GM21825 (cell line): ENCODE measurements around the gene GATAD2A.

ENCODE experiments used
- ATAC-seq: cut with Tn5 transposase; IDR thresholded peaks from one replicate; pipeline ENCODE4 v1.9.1; 2021; ENCODE audit warnings: mild to moderate bottlenecking, moderate library complexity; ENCODE audit not compliant: unreplicated experiment

Gene GATAD2A

DNA sequence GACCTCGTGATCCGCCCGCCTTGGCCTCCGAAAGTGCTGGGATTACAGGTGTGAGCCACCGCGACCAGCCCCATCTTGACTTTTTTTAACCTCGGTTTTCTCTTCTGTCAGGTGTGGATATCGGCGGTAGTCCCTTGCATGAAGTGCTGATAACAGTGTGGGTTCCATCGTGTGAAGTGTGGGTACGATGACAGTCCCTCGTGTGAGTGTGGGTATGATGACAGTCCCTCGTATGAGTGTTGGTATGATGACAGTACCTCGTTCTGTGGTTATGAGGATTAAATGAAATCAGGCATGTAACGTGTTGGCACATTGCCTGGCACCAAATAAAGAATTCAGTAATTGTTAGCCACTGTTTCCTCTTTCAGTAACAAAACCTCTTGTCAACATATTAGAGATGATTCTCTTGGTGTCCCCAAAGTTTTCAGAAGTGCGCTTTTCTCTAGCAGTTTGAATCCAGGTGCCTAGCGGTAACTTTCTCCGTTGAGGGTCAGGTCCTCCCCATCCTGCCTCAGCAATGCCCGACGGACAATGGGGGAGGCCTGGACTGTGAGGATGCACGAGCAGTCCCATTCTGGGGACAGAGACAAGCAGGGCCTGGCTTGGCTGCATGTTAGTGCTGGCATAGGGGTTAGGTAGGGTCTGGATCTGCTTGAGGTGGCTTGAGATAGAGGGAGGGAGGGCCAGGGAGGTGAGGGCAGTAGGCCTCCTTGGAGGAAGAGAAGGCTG is 15.3 kb downstream of the GATAD2A start:
- no peak for ATAC-seq

DNA sequence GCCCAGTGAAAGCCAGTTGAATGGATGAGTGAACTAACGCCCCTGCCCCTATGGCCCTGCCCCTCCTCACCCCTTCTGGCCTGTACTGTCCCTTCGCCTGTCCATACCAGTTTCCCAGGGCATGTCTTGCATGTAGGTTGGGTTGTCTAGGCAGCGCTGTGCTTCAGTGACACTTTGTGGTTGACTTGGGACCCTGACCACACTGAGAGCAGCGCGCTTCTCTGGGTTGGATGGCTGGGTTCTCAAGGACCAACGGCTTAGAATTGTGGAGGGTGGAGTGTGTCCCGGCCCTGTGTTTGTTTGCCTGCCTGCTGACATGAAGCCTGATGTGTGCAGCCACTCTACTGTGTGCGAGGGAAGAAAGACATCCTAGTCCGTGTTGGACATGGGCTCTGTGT is 15.8 kb downstream of the GATAD2A start:
- no peak for ATAC-seq

DNA sequence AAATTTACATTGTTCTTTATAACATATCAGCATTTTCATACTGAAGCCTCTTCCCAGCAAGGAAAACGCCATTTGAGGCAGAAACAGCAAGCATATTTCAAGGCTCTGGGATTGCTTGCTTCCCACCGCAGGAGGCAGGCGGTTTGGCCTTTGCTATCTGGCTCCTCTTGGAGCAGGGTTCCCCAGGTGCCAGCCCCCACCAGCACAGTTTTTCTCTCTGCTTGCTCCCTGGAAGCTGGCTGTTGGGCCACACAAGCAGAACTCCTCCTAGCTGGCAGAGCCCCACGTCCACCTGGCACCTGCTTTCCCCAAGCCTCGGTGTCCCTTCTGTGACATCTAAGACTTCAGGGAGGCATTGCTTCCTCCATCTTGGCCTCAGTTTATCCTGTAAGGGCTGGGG is 16.7 kb downstream of the GATAD2A start:
- ATAC-seq, result no peak

DNA sequence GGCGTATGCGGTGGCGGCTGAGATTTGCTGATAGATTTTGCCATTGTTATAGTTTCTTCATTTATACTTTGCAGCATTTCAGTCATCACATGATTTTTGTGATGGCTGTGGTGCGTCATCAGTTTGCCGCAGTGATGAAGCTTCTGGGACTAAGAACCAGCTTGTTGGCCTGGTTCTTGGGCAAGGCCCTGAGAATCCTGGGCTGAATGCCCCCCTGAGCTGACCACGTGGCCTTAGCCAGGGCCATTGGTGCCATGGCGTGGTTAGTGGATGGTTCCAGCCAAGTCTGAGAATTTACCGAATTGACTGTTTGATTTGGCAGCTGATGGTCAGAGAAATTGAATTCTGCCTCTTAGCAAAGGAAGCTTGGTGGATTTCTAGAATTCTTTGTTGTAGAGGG is 17.8 kb downstream of the GATAD2A start:
- no peak for ATAC-seq

DNA sequence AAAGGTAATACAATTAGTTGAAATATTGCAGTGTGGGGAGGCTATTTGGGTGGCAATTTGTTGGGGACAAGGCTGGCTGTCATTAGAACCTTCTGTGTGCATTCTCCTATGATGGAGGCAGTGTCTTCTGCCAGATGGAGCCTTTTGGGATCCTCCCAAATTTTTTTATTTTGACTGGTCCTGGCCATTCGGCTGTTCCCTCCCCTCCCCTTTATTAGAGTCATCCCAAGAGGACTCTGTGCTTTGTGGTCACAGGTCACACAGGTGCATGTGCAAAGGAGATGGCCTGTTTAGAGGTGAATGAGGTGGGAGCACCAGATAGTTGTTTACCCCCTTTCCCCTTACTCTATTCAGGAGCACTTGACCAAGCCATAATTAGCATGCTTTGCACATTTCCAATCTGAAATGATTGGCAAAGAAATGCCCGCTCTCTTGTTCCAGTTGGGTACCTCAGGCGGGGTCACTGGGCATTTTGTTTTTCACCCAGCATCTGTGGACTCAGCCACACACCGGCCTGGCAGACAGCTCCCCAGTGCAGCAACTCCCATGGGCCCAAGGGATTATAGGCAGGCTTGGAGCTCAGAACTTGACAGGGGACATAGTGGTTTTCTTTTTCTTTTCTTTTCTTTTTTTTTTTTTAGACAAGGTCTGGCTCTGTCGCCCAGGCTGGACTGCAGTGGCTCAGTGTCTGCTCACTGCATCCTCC is 19.8 kb downstream of the GATAD2A start:
- no peak for ATAC-seq

DNA sequence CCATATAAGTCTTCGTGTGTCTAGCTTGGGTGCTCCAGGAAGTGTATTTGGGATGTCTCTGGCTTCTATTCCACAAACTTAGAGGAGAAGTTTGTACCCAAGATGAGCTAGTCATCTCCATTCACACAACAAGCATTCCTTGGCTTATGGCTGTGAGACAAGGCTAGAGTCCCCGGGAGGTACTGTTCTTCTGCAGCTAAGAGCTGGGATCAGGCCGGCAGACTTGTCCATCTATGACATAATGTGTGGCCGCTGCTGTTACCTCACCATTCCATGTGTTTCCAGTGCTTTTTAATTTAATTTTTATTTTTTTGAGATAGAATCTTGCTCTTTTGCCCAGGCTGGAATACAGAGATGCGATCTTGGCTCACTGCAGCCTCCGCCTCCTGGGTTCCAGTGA is 20.7 kb downstream of the GATAD2A start:
- ATAC-seq, result no peak

DNA sequence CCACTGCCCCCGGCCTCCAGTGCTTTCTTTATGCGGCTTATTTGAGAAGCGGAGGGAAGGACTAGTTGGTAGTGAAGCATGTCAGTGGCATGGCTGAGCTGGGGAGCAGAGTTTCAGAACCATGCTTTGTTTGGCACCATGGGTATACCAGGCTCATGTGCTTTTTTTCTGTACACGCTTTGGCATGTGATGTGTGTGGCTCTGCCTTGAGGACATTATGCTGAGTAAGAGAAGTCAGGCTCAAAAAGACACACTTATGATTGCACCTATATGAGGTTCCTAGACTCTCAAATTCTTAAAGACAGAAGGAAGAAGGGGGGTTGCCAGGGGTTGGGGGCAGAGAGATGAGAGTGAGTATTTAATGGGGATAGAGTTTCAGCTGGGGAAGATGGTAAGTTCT is 21.3 kb downstream of the GATAD2A start:
- ATAC-seq, result no peak

DNA sequence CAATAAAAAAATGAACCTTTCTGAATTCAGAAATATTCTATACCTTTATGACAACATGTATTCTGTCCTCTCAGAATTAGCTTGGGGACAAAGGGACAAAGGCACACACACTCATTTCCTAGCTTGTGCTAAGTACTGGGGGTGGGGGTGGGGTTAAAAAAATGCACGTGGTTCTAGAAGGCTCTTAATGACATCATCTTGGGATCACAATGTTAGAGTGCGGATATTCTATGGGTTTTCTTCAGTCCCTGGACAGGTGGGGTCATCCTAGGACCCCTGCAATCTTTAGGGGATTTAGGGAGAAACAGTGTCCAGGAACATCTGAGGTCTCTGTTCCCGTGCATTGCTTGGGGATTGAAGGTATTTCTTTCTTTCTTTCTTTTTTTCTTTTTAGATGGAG is 21.8 kb downstream of the GATAD2A start:
- ATAC-seq, result no peak

DNA sequence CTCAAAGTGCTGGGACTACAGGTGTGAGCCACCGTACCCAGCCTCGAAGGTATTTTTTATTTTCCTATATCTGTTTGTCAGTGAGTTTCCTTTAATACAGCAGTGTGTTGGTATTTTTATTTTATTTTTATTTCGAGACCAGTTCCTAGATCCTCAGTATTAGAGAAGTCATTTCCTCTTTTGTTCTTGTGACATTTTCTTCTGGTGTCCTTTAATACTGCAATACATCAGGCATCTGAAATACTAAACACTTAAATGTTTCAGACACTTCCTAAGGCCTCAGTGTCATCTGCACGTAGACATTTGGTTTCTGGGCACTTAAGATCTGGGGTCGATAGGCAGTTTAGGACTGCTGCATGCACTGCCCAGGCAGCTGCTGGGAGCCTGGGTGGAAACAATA is 22.5 kb downstream of the GATAD2A start:
- no peak for ATAC-seq

DNA sequence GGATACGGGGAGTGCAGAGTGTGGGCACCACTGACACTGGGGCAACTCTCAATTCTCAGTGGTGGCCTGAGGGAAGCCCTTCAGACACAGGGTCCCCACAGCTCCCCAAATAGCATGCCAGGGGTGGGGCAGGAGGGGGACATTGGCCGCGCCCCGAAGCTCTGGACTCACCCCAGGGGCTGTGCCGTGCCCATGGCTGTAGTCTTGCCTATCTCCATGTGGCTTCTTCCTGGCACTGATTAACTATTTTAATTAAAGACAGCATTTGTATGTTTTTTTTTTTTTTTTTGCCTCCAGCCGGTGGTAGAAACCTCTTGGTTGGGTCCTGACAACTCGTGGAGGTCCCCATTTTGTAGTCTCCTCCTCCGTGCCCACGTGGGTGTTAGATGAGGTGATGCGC is 23.3 kb downstream of the GATAD2A start:
- no peak for ATAC-seq

DNA sequence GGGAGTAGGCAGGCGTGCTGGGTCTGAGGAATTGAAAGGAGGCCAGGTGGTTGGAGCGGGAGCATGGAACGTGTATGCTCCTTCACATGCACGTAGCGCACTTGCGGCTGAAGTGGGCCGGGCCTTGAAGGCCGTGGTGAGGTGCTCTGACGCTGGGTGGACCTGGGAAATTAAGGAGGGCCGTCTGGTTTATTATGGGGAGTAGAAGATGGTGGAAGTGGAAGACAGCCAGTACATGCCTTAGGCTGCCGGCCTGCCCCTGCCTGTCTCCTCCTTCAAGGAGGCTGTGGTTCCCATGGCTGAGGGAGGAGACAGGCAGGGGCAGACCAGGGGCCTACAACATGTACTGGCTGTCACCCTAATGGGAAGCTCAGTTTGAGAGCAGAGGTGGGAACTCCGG is 23.9 kb downstream of the GATAD2A start:
- no peak for ATAC-seq

DNA sequence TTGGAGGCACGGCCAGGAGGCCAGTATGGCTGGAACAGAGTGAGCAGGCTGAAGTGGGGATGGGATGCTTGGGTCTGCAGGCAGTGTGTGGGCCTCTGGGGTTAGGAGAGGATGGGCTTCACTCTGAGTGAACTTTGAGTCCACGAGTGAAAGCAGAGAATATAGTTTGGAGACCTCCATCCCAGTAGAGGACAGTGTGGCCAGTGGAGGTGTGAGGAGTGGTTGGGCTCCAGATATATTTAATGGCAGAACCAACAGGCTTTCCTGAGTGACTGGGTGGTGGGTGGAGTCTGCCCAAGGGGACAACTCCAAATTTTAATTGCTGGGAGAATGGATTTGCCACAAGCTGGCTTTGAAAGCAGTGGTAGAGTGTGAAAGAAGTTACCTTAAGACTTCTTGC is 27.3 kb downstream of the GATAD2A start:
- no peak for ATAC-seq

DNA sequence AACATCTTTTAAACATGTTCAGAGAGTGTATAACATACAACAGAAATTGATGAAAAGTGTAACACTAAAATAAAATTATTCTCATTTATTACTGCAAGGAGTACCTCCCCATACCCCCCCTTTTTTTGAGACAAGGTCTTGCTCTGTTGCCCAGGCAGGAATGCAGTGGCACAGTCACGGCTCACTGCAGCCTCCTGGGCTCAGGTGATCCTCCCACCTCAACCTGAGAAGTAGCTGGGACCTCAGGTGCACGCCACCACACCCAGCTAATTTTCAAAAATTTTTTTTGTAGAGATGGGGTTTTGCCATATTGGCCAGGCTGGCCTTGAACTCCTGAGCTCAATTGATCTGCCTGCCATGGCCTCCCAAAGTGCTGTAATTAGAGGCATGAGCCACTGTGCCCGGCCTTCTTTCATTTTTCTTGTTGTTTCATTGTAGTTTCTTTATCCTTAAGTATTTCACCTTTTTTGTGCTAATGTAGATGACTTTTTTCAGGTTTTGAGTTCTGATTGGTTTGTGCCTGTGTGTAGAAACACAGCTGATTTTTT is 28.3 kb downstream of the GATAD2A start:
- no peak for ATAC-seq

DNA sequence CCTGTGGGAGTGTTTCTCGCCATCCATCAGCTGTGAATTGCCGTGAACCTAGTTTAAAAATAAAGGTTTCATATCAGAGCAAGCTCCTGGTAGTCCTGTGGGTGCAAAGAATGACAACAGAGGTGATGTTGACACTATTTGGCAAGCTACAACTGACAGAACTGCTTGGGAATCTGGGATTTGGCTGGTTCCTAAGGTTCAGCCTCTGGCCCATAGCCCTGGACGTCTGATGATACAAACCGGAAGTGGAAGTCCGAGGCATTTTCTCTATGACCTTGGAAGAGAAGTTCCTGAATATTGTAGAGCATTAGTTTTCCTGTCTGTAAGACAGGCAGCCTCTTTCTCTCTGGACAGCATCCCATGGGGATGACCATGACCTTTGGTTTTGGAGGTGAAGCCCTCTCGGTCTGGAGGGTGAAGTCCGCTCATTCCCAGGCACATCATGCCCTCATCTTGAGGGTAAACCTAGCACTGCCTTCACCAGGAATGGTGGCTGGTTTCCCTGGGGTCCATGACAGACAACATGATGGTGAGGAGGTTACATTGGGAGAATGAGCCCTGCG is 29.1 kb downstream of the GATAD2A start:
- no peak for ATAC-seq

DNA sequence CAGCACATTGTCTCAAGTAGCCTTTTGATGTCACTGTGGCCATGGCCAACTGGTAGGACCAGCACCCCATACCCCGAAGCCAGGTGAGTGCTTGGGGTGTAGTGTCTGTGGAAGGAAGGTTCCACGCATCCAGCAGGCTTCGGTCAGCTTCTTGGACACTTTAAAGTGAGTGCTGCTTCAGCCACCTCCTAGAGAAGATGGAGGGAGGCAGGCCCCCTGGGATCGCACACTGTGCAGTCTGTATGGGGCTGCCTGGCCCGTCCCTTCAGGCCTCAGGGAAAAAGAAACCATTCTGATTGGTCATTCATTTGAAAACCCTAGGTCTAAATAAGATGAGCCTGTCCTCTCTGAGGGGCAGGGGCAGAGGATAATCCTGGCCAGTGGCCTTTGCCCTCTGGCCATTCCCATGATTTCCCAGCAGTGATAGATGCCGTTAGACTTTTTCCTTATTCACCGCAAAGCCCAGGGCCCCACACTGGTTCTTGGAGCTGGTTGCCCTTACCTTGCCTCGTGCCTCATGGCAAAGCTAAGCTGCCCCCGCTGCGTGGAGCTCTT is 30.7 kb downstream of the GATAD2A start:
- no peak for ATAC-seq

DNA sequence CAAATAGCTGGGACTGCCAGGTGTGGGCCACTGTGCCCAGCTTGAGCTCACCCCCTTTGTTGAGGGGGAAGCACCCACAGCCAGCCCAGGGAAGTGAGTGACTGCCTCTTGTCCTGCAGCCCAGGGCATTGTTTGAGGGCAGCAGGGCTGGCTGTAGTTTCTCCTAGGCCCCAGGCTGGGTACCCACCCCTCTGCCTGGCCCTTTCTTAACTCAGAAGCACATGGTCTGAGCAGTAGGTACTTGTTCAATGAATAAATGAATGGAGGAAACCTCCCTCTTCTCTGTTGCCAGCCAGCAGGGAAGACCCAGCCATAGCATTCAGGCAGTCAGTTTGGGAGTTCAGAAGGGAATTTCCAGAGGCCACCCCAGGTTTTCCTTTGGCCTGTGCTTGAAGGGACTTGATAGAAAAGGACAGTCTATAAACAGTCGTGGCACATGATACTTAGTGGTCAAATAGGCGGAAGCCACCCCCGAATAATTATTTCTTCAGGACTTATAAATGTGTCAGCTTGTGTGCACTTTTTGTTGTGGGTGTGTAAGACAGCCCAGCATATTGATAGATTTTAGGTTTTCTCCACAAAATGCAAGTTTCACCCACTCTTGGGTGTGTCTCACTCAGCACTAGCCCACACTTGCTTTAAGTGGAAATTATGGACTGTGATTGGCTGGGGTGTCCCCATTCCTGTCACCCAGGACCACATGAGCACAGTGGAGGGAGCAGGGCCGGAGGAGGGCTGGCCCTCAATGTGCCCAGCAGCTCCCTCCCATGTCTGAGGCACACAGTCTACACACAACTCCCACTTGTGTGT is 33.1 kb downstream of the GATAD2A start:
- no peak for ATAC-seq

DNA sequence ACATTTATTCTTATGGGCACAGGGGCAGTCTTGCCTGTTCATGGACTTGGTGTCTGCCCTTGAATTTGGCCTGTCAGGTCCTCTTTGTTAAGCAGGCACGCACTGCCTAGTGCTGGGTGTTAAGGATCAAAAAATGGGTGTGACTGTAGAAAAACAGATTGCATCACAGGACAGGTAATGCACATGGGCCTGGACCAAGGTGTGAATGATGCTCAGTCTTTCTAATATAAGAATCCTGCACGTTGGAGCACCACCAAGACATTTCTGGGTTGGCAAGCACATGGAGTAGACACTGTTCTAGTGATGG is 33.7 kb downstream of the GATAD2A start:
- ATAC-seq, result no peak

DNA sequence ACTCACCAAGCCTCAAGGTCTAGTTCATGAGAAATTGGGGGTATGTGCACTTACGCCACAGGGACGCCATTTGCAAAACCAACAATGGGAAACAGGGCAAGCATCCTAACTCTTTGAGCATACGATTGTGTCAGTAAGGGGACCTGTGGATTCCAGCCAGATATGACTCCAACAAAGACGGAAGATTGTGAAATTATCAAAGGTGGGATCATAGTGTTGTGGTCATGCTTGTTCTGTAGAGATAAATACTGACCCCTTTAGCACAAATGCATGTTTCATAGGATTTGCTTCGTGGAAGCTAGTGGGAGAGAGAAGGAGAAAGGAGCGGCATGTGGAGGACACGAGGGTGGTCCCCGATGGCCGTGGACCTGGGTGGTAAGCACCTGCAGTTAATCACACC is 37.8 kb downstream of the GATAD2A start:
- no peak for ATAC-seq

DNA sequence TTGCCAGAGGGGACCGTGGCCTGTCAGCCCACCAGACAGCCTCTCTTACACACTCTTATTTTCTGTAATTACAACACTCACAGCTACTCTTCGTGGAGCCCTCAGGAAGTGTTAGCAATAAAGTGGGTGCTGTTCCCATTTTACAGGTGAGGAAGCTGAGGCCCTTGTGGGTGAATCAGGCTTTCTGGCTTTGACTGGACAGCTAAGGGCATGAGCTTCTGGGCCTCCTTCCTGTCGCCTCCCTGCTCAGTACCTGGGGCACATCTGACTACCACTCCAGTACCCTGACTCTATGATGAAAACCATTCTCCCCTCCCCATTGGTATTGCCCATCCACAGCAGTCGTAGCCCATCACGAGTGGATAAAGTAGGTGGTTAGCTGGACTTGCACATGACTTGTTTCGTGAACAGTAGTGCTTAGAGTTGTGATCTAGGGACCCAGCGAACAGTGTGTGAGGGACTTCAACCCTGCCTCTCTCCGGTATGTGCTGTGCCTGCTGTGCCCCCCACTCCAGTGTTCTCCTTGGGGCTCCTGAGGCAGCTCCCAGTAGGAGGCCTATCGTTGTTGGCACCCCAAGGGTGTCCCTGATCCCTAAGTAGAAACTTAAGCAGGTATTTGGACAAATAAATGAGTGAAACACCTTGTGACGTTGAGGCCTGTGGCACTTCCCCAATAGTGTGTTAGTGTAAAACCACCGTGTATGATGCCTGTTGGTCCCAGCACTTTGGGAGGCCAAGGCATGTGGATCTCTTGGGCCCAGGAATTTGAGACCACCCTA is 38.6 kb downstream of the GATAD2A start:
- no peak for ATAC-seq

DNA sequence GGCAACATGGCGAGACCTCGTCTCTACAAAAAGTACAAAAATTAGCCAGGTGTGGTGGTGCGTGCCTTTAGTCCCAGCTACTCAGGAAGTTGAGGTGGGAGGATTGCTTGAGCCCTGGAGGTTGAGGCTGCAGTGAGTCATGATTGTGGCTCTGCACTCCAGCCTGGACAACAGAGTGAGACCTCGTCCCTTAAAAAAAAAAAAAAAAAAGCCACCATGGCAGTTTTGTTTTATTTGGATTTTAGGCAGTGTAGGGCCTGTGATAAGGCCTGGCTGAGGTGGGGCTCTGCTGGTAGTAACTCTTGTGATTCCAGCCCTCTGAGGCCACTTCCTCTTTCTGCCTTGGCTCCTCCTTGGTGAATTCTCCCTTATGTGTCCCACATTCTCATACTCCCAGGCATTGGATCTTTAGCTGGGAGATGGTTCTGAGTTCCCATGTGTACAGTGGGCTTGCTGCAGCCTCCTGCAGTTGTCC is 39.2 kb downstream of the GATAD2A start:
- ATAC-seq, result no peak
